Measurements from ENCODE around the gene CCP110. TPM values are rescaled to one million over a fixed set of nuclear protein-coding genes. Genes with fewer than 3 reads are reported as not detected.

CCP110 gene
- total RNA-seq, 4 donors from 2014 or later: 7.1 to 43.4 (median 14.2) TPM

- in situ Hi-C loops (cut with MboI; ENCODE audit: low pct_ligation_motif_present in 1 of 4, low pct_unique_long_range_greater_than_20kb in 1 of 4, low sequenced_read_pairs in 3 of 4) (loop anchor here in 2 of 4 donors (10.0 to 25.0 kb wide), 2 partner anchors 318 to 821 kb away; partner anchors contain the start of gene GPRC5B (in 2 of the 2)), intact Hi-C loops (cut with DNase I; ENCODE audit: low total_unique reads) (no loop called here)
- Histone ChIP-seq H3K4me3 (no peak overlapping the region), H3K9me3 (no peaks in the 10 kb centered on the region), H3K4me1 (no peaks in the 10 kb centered on the region), H3K27ac (no peak overlapping the region), H3K36me3 (peaks cover 0 to 40% (median 10%) of the 10 kb centered on the region in 4 donors), H3K27me3 (no peaks in the 10 kb centered on the region)
- TF ChIP-seq POLR2AphosphoS5 (IDR thresholded peaks at IDR 0.05) (no peak), CTCF (IDR thresholded peaks at IDR 0.05) (no peak), EP300 (IDR thresholded peaks at IDR 0.05; ENCODE audit: low read depth) (no peak), POLR2A (IDR thresholded peaks at IDR 0.05) (no peak)
- WGBS, 2 donors (ENCODE audit: low coverage in 1 of 2): 92 to 98% methylated on average over 2 to 3 of the region's 3 CpGs
- no peak for DNase-seq
These were observed 42.6 kb downstream of the CCP110 start for GRCh38 chr16:19566362-19566761.

- H3K36me3 ChIP-seq: peaks cover 0 to 40% (median 10%) of the 10 kb centered on the region in 4 donors
- no peak for TF ChIP-seq POLR2A (IDR thresholded peaks at IDR 0.05)
- no peak for TF ChIP-seq POLR2AphosphoS5 (IDR thresholded peaks at IDR 0.05)
- TF ChIP-seq CTCF (IDR thresholded peaks at IDR 0.05): no peak
- no peak for TF ChIP-seq EP300 (IDR thresholded peaks at IDR 0.05; ENCODE audit: low read depth)
- intact Hi-C loops (cut with DNase I; ENCODE audit: low total_unique reads): no loop called here
These were observed 43.8 kb downstream of the CCP110 start for GRCh38 chr16:19567560-19567959.

GRCh38 chr16:19573997-19574396, 50.3 kb downstream of the CCP110 start:
- Histone ChIP-seq H3K4me3 (no peak overlapping the region), H3K36me3 (peaks cover 0 to 61% (median 16%) of the 10 kb centered on the region in 4 donors), H3K4me1 (no peaks in the 10 kb centered on the region), H3K9me3 (no peaks in the 10 kb centered on the region), H3K27ac (no peak overlapping the region), H3K27me3 (no peaks in the 10 kb centered on the region)
- DNase-seq: no peak
- intact Hi-C loops (cut with DNase I; ENCODE audit: low total_unique reads) (no loop called here), in situ Hi-C loops (cut with MboI; ENCODE audit: low pct_ligation_motif_present in 1 of 4, low pct_unique_long_range_greater_than_20kb in 1 of 4, low sequenced_read_pairs in 3 of 4) (loop anchor here in 1 of 4 donors (25.0 kb wide), 1 partner anchor 813 kb away; no protein-coding TSS in a partner anchor)
- 95 to 100% methylated on average over 1 to 9 of the region's 9 CpGs for WGBS, 2 donors (ENCODE audit: low coverage in 1 of 2)
- TF ChIP-seq EP300 (IDR thresholded peaks at IDR 0.05; ENCODE audit: low read depth) (no peak), CTCF (IDR thresholded peaks at IDR 0.05) (no peak), POLR2A (IDR thresholded peaks at IDR 0.05) (no peak), POLR2AphosphoS5 (IDR thresholded peaks at IDR 0.05) (no peak)

More at GRCh38 chr16:19567560-19567959, 43.8 kb downstream of the CCP110 start:
- WGBS, 2 donors (ENCODE audit: low coverage in 1 of 2): 86 to 96% methylated on average over 4 to 8 of the region's 8 CpGs
- no peaks in the 10 kb centered on the region for H3K9me3 ChIP-seq
- no peak overlapping the region for H3K27ac ChIP-seq
- no peak overlapping the region for H3K4me3 ChIP-seq
- H3K27me3 ChIP-seq: no peaks in the 10 kb centered on the region
- in situ Hi-C loops (cut with MboI; ENCODE audit: low pct_ligation_motif_present in 1 of 4, low pct_unique_long_range_greater_than_20kb in 1 of 4, low sequenced_read_pairs in 3 of 4): loop anchor here in 2 of 4 donors (10.0 to 25.0 kb wide), 2 partner anchors 317 to 820 kb away; partner anchors contain the start of gene GPRC5B (in 2 of the 2)
- DNase-seq: no peak
- no peaks in the 10 kb centered on the region for H3K4me1 ChIP-seq

GRCh38 chr16:19574615-19575014, 50.9 kb downstream of the CCP110 start:
- in situ Hi-C loops (cut with MboI; ENCODE audit: low pct_ligation_motif_present in 1 of 4, low pct_unique_long_range_greater_than_20kb in 1 of 4, low sequenced_read_pairs in 3 of 4) (loop anchor here in 2 of 4 donors (25.0 kb wide), 2 partner anchors 113 to 813 kb away; no protein-coding TSS in a partner anchor), intact Hi-C loops (cut with DNase I; ENCODE audit: low total_unique reads) (no loop called here)
- no peak for DNase-seq
- WGBS, 2 donors (ENCODE audit: low coverage in 1 of 2): 58 to 83% methylated on average over 2 of the region's 2 CpGs
- H3K9me3 ChIP-seq: no peaks in the 10 kb centered on the region
- no peaks in the 10 kb centered on the region for H3K27me3 ChIP-seq
- no peak overlapping the region for H3K4me3 ChIP-seq
- no peaks in the 10 kb centered on the region for H3K4me1 ChIP-seq
- TF ChIP-seq CTCF (IDR thresholded peaks at IDR 0.05): no peak
- TF ChIP-seq POLR2A (IDR thresholded peaks at IDR 0.05): no peak
- TF ChIP-seq EP300 (IDR thresholded peaks at IDR 0.05; ENCODE audit: low read depth): no peak
- TF ChIP-seq POLR2AphosphoS5 (IDR thresholded peaks at IDR 0.05): no peak
- H3K36me3 ChIP-seq: peaks cover 0 to 61% (median 17%) of the 10 kb centered on the region in 4 donors
- no peak overlapping the region for H3K27ac ChIP-seq

Measured in transverse colon (tissue), 4 donors.